OCI-LY7 (cell line): ENCODE data around the gene ASXL3. TPM values are rescaled to one million over a fixed set of nuclear protein-coding genes. Genes with fewer than 3 reads are reported as not detected.

Experiments used
- BruUV-seq: library from RNA; stranded (reverse); fragments of 400-500 nt; replicated peaks from 2 replicates; lab custom pipeline; 2021; lab: Mats Ljungman, UMichigan
- CTCF ChIA-PET: fragments of 300-600 bp; sonication (Branson Sonifier 250); formaldehyde crosslinking; loops from one replicate; lab custom pipeline; 2022; ENCODE audit warnings: antibody characterized with exemption; ENCODE audit not compliant: unreplicated experiment; lab: Charles Lee
- POLR2A ChIA-PET: fragments of 300-600 bp; sonication (Branson Sonifier 250); formaldehyde crosslinking; loops from one replicate; lab custom pipeline; 2022; ENCODE audit warnings: antibody characterized with exemption; lab: Charles Lee
- DNase-seq: peaks from one replicate; pipeline ENCODE4 v3.0.0-alpha.2; 2015; ENCODE audit warnings: low spot score
- H2AFZ ChIP-seq: fragments of 200-600 bp; sonication (generic), shearing (Covaris generic); 2 replicates; pipeline ENCODE4 v1.6.1; 2014; ENCODE audit warnings: mild to moderate bottlenecking, antibody characterized with exemption, low read length, moderate library complexity
- H3K27ac ChIP-seq: fragments of 200-600 bp; sonication (generic); 2 replicates; pipeline ENCODE4 v1.5.1; 2014; ENCODE audit warnings: mixed run types, low read depth, mild to moderate bottlenecking, moderate library complexity, low read length, inconsistent platforms; ENCODE audit not compliant: poor library complexity, severe bottlenecking
- H3K36me3 ChIP-seq: fragments of 200-600 bp; sonication (generic); 2 replicates; pipeline ENCODE4 v1.6.1; 2014; ENCODE audit warnings: mild to moderate bottlenecking, antibody characterized with exemption, low read length, moderate library complexity, mixed read lengths; ENCODE audit not compliant: insufficient read depth
- H3K4me1 ChIP-seq: fragments of 200-600 bp; sonication (generic); 2 replicates; pipeline ENCODE4 v1.5.1; 2014; ENCODE audit warnings: mild to moderate bottlenecking, low read length; ENCODE audit not compliant: insufficient read depth, poor library complexity, severe bottlenecking
- H3K4me2 ChIP-seq: fragments of 200-600 bp; sonication (generic); 2 replicates; pipeline ENCODE4 v1.6.1; 2014; ENCODE audit warnings: mild to moderate bottlenecking, low read length
- H3K4me3 ChIP-seq: fragments of 200-600 bp; sonication (generic); 2 replicates; pipeline ENCODE4 v1.5.1; 2014; ENCODE audit warnings: mild to moderate bottlenecking, low read depth, low read length; ENCODE audit not compliant: poor library complexity, severe bottlenecking
- H3K79me2 ChIP-seq: fragments of 200-600 bp; sonication (generic); 2 replicates; pipeline ENCODE4 v1.6.1; 2016; ENCODE audit warnings: low read depth, mild to moderate bottlenecking, low read length, moderate library complexity, mixed read lengths; ENCODE audit not compliant: insufficient read depth
- H3K9me2 ChIP-seq: fragments of 200-600 bp; sonication (generic); 2 replicates; pipeline ENCODE4 v1.6.1; 2016; ENCODE audit warnings: mild to moderate bottlenecking, low read length, mixed read lengths; ENCODE audit not compliant: insufficient read depth
- H3K9me3 ChIP-seq: fragments of 200-600 bp; sonication (generic); 2 replicates; pipeline ENCODE4 v1.6.1; 2014; ENCODE audit warnings: mild to moderate bottlenecking, mixed run types, low read length, mixed read lengths
- H4K20me1 ChIP-seq: fragments of 200-600 bp; sonication (generic); 2 replicates; pipeline ENCODE4 v1.6.1; 2014; ENCODE audit warnings: mild to moderate bottlenecking, antibody characterized with exemption, low read length, moderate library complexity, mixed read lengths; ENCODE audit not compliant: insufficient read depth
- CTCF ChIP-seq: fragments of 200-600 bp; sonication (generic); conservative IDR thresholded peaks from 2 replicates; pipeline ENCODE4 v1.5.1; 2014; ENCODE audit warnings: mild to moderate bottlenecking, antibody characterized with exemption, low read length, moderate library complexity, mixed read lengths
- EZH2phosphoT487 ChIP-seq: fragments of 200-600 bp; sonication (generic); IDR thresholded peaks from 2 replicates; pipeline ENCODE4 v1.6.1; 2018; ENCODE audit warnings: low read depth, borderline replicate concordance, mild to moderate bottlenecking, mixed run types, antibody characterized with exemption, low read length, moderate library complexity, mixed read lengths
- intact Hi-C: fragments of 100-400 bp; cut with micrococcal nuclease; formaldehyde crosslinking; loops from one replicate; pipeline ENCODE4 v1.10.0; 2022; ENCODE audit not compliant: unreplicated experiment
- total RNA-seq, 2 experiments: library from RNA; depleted of rRNA in 1 of 2; stranded (reverse); fragments of >200 nt in 1 of 2; shearing (Covaris generic) in 1 of 2; gene quantifications; 2 replicates each; pipeline ENCODE4 v1.2.3, GENCODE V29; 2014 to 2022

Gene ASXL3
- total RNA-seq, 2 experiments from 2014 or later = 2.6 TPM

- Histone ChIP-seq H2AFZ (no peak overlapping the region), H3K27ac (no peak overlapping the region), H3K9me2 (no peaks in the 10 kb centered on the region), H3K9me3 (no peaks in the 10 kb centered on the region), H3K36me3 (no peaks in the 10 kb centered on the region; the same call in 1 of the 2 replicates), H3K79me2 (no peaks in the 10 kb centered on the region), H3K4me1 (no peaks in the 10 kb centered on the region), H3K4me2 (no peak overlapping the region), H4K20me1 (no peaks in the 10 kb centered on the region), H3K4me3 (no peak overlapping the region)
- TF ChIP-seq CTCF (no peak), EZH2phosphoT487 (no peak)
- BruUV-seq = no TSS peak
- intact Hi-C loops = no loop called here
- POLR2A ChIA-PET = no interaction called here
- no peak for DNase-seq
- CTCF ChIA-PET = no interaction called here
These were observed 166.1 kb downstream of the ASXL3 start for GRCh38 chr18:33744032-33744697.

- no TSS peak for BruUV-seq
- intact Hi-C loops = no loop called here
- Histone ChIP-seq H3K9me2 (no peaks in the 10 kb centered on the region), H3K4me1 (peaks cover 4% of the 10 kb centered on the region), H2AFZ (no peak overlapping the region), H3K79me2 (no peaks in the 10 kb centered on the region), H3K4me3 (no peak overlapping the region), H3K9me3 (no peaks in the 10 kb centered on the region), H4K20me1 (no peaks in the 10 kb centered on the region), H3K4me2 (no peak overlapping the region), H3K27ac (no peak overlapping the region), H3K36me3 (no peaks in the 10 kb centered on the region; the same call in 1 of the 2 replicates)
- no peak for DNase-seq
- CTCF ChIA-PET = no interaction called here
- TF ChIP-seq EZH2phosphoT487 (no peak), CTCF (no peak)
- POLR2A ChIA-PET = no interaction called here
These were observed 167.3 kb downstream of the ASXL3 start for GRCh38 chr18:33745151-33745795.
